GM13976 (cell line): Measurements from ENCODE around the gene PKHD1.

Source experiments
- DNase-seq: peaks from one replicate; pipeline ENCODE4 v3.0.0; 2012; ENCODE audit warnings: low spot score
- in situ Hi-C: fragments of 300-500 bp; cut with MboI; formaldehyde crosslinking; loops from one replicate; pipeline ENCODE4 v1.12.0; 2022; ENCODE audit warnings: low sequenced_read_pairs, mixed read lengths, inconsistent platforms; ENCODE audit not compliant: unreplicated experiment
- TF ChIP-seq, protein P1 (sequence below): IDR thresholded peaks from 2 replicates; pipeline ENCODE4 v1.5.1; 2012; ENCODE audit warnings: borderline replicate concordance, mild to moderate bottlenecking; ENCODE audit not compliant: insufficient read depth; ENCODE audit errors: extremely low read depth, missing control alignments, control extremely low read depth

Gene PKHD1, protein sequence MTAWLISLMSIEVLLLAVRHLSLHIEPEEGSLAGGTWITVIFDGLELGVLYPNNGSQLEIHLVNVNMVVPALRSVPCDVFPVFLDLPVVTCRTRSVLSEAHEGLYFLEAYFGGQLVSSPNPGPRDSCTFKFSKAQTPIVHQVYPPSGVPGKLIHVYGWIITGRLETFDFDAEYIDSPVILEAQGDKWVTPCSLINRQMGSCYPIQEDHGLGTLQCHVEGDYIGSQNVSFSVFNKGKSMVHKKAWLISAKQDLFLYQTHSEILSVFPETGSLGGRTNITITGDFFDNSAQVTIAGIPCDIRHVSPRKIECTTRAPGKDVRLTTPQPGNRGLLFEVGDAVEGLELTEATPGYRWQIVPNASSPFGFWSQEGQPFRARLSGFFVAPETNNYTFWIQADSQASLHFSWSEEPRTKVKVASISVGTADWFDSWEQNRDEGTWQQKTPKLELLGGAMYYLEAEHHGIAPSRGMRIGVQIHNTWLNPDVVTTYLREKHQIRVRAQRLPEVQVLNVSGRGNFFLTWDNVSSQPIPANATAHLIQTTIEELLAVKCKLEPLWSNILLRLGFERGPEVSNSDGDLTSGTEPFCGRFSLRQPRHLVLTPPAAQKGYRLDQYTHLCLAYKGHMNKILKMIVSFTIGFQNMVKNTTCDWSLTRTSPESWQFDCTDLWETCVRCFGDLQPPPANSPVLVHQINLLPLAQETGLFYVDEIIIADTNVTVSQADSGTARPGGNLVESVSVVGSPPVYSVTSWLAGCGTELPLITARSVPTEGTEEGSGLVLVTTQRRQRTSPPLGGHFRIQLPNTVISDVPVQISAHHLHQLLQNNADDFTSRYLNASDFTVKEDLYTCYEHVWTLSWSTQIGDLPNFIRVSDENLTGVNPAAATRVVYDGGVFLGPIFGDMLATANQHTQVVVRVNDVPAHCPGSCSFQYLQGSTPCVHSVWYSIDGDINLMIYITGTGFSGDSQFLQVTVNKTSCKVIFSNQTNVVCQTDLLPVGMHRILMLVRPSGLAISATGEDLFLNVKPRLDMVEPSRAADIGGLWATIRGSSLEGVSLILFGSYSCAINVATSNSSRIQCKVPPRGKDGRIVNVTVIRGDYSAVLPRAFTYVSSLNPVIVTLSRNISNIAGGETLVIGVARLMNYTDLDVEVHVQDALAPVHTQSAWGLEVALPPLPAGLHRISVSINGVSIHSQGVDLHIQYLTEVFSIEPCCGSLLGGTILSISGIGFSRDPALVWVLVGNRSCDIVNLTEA (N-terminal part only)

DNA sequence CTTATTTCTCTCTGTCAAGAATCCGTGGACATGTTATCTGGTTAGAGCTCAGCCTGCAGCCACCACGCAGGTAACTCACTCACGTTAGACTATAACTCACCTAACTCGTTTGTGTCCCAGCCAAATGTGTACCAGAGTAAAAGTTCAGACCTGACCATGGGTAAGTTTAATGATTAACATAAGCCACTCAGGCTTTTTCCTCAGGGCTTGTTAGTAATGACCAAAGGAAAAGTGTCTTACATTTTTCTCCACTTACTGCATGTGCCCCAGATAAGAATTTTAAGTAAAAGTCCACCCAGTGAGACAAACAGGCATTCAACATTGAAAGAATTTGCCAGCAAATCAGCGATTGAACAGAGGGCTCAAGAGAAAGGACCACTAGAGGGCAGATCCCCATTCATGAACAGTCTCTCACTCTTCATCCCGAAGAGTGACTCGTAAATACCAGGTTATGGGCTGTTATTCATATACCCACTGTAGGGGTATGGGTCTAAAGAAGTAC, at the start of gene PKHD1:
Gene PKHD1, minus strand, starts transcription at position 116 of the 502 bp plus-strand sequence. CDS start 2,680 bp downstream, outside the sequence.
- in situ Hi-C loops: no loop called here
- TF ChIP-seq, protein P1, sequence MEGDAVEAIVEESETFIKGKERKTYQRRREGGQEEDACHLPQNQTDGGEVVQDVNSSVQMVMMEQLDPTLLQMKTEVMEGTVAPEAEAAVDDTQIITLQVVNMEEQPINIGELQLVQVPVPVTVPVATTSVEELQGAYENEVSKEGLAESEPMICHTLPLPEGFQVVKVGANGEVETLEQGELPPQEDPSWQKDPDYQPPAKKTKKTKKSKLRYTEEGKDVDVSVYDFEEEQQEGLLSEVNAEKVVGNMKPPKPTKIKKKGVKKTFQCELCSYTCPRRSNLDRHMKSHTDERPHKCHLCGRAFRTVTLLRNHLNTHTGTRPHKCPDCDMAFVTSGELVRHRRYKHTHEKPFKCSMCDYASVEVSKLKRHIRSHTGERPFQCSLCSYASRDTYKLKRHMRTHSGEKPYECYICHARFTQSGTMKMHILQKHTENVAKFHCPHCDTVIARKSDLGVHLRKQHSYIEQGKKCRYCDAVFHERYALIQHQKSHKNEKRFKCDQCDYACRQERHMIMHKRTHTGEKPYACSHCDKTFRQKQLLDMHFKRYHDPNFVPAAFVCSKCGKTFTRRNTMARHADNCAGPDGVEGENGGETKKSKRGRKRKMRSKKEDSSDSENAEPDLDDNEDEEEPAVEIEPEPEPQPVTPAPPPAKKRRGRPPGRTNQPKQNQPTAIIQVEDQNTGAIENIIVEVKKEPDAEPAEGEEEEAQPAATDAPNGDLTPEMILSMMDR: no peak
- DNase-seq: peak; percentile 18

DNA sequence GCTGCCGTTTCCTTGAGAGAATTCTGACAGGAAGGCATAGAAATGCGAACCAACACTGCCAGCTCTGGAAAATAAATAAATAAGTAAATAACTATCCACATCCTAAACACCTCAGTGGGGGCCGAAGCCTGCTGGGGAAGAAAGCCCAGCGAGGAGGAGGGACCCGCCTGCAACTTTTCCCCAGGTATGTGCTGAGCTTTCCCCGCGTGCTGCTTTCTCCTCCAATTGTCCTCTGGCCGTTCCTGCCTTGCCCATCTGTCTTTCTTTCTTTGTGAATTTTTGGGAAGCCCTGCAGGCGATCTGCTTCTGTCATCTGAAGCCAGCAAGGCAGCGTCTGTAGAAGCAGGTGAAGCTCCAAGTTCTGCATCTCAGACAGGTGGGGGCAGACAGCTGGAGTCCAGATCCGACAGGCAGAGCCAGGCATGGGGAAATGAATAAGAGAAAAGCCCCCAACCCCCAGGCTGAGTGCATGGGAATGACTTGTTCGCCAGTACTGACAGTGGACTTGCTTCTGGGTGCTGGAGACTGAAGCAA, 49.6 kb upstream of the PKHD1 start:
- no peak for DNase-seq
- in situ Hi-C loops: no loop called here
- TF ChIP-seq, protein P1: no peak

DNA sequence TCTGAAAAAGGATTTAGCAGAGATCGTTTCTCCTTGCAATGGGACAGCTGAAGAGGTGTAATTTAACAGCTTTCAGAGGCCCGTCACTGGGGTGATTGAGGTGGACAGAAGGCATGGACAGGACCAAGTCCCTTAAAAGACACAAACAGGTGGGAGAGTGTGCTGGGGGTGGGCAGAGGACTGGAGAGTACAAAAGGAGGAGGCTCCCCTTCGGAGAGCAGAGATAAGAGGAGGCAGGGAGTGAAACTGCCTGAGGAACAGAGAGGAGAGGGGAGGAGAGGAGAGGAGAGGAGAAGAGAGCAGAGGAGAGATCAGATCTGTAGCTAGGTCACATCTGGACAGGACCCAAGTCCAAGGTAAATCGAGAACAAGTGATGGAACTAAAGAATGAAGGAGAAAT, 48.6 kb upstream of the PKHD1 start:
- in situ Hi-C loops: no loop called here
- TF ChIP-seq, protein P1: no peak
- no peak for DNase-seq

DNA sequence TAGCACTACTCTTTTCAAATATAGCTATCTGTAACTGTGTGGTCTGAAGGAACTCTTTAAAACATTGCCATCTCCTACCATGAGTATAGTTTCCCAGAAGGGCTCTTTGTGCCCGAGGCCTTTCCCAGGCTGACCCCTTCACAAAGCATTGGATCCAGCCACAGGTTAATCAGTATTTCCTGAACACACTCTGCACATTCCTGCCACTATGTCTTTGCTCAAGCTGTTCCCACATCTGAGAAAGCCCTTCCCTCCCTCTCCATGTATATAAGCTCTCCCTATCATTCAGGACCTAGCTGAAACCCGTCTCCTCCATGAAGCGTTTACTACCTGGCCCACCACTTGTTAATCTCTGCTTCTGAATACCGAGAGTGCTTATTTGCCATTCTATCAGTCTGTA, 47.8 kb upstream of the PKHD1 start:
- TF ChIP-seq, protein P1: no peak
- no peak for DNase-seq
- in situ Hi-C loops: no loop called here

DNA sequence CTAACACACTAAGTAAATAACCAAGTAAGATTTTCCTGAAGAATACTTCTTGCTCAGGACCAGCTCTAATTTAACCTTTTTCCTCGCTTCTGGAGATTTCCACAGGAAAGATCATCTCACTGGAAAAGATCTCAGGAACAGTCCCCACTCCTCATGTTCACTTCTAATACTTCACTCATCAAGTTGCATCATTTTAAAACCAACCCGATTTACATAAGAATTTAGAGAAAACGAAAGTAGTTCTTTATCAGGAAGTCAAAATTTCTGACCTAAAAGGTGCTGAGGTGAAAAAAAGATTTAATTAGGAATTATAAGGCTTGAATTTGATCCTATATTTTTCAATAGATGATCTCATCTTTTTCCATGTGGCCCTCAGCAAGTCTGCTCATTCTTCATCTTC, 46.6 kb upstream of the PKHD1 start:
- no peak for DNase-seq
- in situ Hi-C loops: no loop called here
- TF ChIP-seq, protein P1: no peak
